Mucosa of stomach (tissue), 1 donor: Measurements from ENCODE around the gene NMBR.
A peak's percentile ranks its signal among the peaks of the same experiment; 100 is the strongest.
"Not testable (repeated sequence)": the region's sequence is repeated elsewhere in the genome, so short reads cannot be mapped to it uniquely, and the experiment has no call there.

Experiments used
- H3K27me3 ChIP-seq: one replicate; pipeline ENCODE4 v1.7.0; 2013; ENCODE audit warnings: mild to moderate bottlenecking, low read length; ENCODE audit not compliant: control insufficient read depth, insufficient read depth
- H3K36me3 ChIP-seq: one replicate; pipeline ENCODE4 v1.7.0; 2013; ENCODE audit warnings: low read length; ENCODE audit not compliant: control insufficient read depth, insufficient read depth
- H3K4me1 ChIP-seq: one replicate; pipeline ENCODE4 v1.7.0; 2013; ENCODE audit warnings: mild to moderate bottlenecking, low read length; ENCODE audit not compliant: control insufficient read depth, insufficient read depth
- H3K4me3 ChIP-seq: one replicate; pipeline ENCODE4 v1.7.0; 2013; ENCODE audit warnings: low read length
- H3K9ac ChIP-seq: one replicate; pipeline ENCODE4 v1.7.0; 2013; ENCODE audit warnings: mild to moderate bottlenecking, low read length, moderate library complexity
- H3K9me3 ChIP-seq: one replicate; pipeline ENCODE4 v1.7.0; 2013; ENCODE audit warnings: mild to moderate bottlenecking, low read length, moderate library complexity; ENCODE audit not compliant: control insufficient read depth
- donor health status: Pancreatic carcinoma.

NMBR gene

DNA sequence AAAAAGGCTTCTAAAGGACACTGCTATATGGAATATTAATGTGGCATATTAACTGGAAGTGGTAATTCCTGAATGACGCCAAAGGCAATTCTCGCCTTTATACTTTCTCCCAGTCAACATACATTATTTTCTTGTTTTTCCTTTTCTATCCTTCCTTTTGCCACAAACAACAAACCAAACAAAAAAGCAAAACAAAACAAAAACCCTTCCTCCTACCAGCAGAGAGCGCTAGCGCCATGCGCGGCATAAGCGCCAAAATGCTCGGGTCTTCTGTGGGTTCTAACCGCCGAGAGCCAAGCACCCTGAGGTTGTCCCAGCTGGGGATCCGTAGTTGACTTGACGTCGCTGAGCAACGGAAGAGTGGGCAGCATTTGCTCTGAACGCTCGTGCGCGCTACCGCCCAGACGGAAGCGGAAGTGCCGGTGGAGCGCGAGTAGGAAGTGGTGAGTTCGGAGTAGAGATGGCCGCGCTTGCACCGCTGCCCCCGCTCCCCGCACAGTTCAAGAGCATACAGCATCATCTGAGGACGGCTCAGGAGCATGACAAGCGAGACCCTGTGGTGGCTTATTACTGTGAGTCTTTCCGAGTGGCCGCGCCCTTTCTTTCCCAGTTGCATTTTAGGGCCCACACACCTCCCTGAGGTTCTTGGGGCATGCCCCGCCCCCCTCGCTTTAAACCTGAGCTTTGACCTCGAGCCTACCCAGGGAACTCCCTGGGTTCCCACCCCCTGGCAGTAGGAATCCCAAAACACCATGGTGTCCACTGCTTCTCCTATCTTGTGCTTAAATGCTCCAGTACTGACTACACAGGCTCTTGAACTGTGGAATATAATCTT lies at the start of gene NMBR, which contains the start of gene VTA1:
Gene NMBR (minus strand): TSS at position 295 of the 835 bp plus-strand sequence. CDS start 58,464 bp downstream, outside the sequence.
Gene VTA1 (plus strand): TSS at position 436 of the 835 bp plus-strand sequence. CDS start 25 bp downstream, at position 461.
- H3K4me1 ChIP-seq, result no peaks in the 10 kb centered on the region
- peak within 1 kb of the TSS; percentile 40 for H3K4me3 ChIP-seq
- H3K27me3 ChIP-seq, result no peaks in the 10 kb centered on the region
- H3K9ac ChIP-seq, result peak within 1 kb of the TSS; percentile 69
- no peaks in the 10 kb centered on the region for H3K36me3 ChIP-seq
- H3K9me3 ChIP-seq, result no peaks in the 10 kb centered on the region

DNA sequence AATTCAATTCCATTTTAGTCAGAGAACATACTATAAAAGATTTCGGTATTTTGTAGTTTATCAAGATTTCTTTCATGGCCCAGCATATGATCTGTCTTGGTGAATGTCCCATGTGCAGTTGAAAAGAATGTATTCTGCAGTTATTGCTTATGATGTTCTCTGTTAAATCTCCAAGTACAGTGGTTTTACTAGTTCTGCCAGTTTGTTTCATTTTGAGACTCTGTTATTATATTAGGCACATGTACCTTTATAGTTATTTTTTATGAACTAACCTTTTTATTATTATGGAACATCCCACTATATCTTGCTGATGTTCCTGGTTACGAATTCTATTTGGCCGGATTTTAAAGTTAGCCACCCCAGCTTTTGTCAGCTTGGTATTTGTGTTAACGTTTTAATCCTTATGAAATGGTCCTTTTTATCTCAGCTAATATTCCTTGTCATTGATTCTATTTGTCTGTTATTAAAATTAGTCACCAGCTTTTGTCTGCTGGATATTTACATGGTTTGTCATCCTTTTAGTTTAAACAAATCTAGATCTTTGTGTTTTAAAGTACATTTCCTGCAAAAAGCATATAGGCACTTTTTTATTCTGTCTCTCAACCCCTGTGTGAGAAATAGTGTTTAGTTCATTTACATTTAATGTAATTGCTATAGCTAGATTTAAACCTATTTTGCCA lies 49.1 kb upstream of the NMBR start:
- Histone ChIP-seq H3K4me1 (no peaks in the 10 kb centered on the region), H3K9ac (no peak overlapping the region), H3K36me3 (no peaks in the 10 kb centered on the region), H3K9me3 (no peaks in the 10 kb centered on the region), H3K27me3 (no peaks in the 10 kb centered on the region), H3K4me3 (no peak overlapping the region)

DNA sequence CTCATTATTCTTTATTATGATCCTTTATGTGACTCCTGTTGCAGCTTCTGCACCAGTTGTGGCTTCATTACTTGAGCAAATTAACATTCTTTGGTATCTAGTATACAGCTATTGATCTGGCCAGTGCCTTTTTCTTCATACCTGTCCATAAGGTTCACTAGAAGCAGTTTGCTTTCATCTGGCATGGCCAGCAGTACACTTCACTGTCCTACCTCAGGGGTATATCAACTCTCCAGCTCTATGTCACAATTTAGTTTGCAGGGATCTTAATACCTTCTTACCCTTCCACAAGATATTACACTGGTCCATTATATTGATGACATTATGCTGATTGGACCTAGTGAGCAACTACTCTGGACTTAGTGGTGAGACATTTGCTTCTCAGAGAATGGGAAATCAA lies 46.7 kb upstream of the NMBR start:
- H3K4me1 ChIP-seq, result no peaks in the 10 kb centered on the region
- H3K9me3 ChIP-seq, result no peaks in the 10 kb centered on the region
- H3K4me3 ChIP-seq, result no peak overlapping the region
- no peaks in the 10 kb centered on the region for H3K36me3 ChIP-seq
- H3K27me3 ChIP-seq, result no peaks in the 10 kb centered on the region
- H3K9ac ChIP-seq, result no peak overlapping the region

DNA sequence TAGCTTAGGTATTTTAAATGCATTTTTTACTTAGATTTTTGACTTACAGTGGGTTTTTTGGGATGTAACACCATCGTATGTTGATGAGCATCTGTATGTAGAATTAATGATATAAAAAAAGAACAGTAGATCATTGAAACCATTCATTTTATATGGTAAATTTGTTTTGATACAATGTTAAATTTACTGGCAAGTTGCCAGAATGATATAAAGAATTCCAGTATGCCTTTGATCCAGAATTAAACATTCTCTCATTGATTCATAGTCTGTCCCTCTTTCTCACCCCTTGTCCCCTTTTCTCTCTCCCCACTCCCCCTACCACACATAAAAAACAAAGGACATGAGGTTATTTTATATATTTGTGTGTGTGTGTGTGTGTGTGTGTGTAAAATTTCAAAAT lies 45.4 kb upstream of the NMBR start:
- Histone ChIP-seq H3K4me3 (no peak overlapping the region), H3K36me3 (no peaks in the 10 kb centered on the region), H3K27me3 (no peaks in the 10 kb centered on the region), H3K4me1 (no peaks in the 10 kb centered on the region), H3K9me3 (no peaks in the 10 kb centered on the region), H3K9ac (no peak overlapping the region)

DNA sequence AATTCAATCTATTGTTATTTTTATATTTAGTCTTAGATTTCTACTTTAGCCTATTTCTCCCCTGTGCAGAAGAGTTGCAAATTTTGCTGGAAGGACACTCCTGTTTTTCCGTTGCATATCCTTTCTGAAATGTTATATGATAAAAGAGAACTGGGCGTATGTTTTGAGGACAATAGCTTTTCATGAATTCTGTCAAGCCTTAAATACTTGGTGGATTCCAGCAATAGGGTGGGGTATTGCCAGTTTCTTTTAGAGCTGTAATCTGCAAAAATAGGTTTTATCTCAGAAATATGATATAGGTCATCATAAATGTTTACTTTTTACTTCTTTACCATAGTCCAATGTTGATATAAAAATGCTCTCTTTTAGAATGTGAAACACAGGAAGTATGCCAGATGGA lies 42.1 kb upstream of the NMBR start:
- Histone ChIP-seq H3K4me1 (no peaks in the 10 kb centered on the region), H3K9ac (no peak overlapping the region), H3K27me3 (no peaks in the 10 kb centered on the region), H3K4me3 (no peak overlapping the region), H3K9me3 (no peaks in the 10 kb centered on the region), H3K36me3 (no peaks in the 10 kb centered on the region)

DNA sequence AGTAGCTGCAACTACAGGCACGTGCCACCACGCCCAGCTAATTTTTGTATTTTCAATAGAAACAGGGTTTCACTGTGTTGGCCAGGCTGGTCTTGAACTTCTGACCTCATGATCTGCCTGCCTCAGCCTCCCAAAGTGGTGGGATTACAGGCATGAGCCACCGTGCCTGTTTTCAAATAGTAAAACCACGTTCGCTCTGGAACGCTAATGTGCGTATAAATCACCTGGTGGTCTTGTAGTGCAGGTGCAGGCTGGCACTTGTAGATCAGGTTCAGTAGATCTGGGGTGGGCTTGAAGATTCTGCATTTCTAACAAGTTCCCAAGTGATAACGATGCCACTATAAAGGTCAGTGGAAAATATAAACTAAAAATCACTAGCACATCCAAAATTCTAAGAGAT lies 41.4 kb upstream of the NMBR start:
- H3K9ac ChIP-seq, H3K4me1 ChIP-seq, H3K36me3 ChIP-seq, H3K4me3 ChIP-seq, H3K9me3 ChIP-seq, H3K27me3 ChIP-seq: not testable (repeated sequence)

DNA sequence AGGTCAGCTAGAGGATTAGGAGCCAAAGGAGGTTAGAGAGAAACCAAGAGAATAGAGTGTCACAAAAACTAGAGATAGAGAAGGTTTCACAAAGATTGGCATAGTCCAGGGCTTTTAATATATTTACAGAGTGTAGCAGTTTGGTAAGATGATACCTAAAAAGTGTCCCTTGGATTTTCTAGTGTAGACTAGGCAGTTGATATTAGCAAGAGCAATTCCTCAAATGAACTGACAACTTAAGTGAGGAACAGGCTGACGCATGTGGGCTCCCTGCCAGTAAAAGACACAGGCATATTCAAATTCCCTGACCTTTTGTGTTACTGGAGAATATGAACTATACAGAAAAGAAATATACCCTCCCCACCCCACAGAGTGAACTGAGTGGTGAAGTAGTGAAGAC lies 40.3 kb upstream of the NMBR start:
- Histone ChIP-seq H3K9ac (no peak overlapping the region), H3K9me3 (no peaks in the 10 kb centered on the region), H3K27me3 (no peaks in the 10 kb centered on the region), H3K4me1 (no peaks in the 10 kb centered on the region), H3K36me3 (no peaks in the 10 kb centered on the region), H3K4me3 (no peak overlapping the region)

DNA sequence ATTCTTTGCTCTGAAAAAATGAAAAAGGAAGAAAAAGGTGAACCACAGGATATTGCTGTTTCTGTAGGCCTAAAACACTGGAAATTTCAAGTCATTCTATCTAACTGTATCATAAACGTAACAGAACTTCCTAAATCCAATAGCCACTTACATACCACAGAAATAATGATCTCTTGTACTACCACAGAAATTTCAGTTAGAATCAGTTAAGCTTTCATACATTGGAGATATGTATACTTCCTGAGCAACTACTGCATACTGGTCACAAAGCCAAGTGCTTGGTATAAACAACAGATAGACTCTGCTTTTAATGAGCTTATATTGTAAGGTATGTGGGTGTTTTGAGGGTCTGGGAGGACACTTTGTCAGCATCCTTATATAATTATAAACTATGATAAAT lies 38.7 kb upstream of the NMBR start:
- H3K27me3 ChIP-seq, result no peaks in the 10 kb centered on the region
- H3K4me3 ChIP-seq, result no peak overlapping the region
- H3K9ac ChIP-seq, result no peak overlapping the region
- H3K9me3 ChIP-seq, result no peaks in the 10 kb centered on the region
- H3K4me1 ChIP-seq, result no peaks in the 10 kb centered on the region
- no peaks in the 10 kb centered on the region for H3K36me3 ChIP-seq

DNA sequence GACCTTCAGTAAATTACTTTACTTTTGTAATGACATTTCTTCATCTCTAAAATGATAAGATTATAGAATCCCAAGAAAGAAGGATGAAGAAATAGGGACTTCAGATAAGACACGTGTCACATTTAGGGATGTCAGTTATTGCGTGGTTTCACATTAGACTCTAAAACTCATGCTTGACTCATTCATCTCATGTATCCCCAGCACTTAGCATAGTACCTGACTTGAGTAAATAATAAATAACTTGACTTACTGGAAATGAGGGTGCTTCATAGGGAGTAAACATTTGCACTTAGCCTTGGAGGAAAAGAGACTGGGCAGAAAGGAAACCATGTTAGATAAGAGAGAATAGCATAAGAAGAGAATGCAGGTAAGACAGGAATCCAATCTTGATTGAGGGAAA lies 37.4 kb upstream of the NMBR start:
- H3K9me3 ChIP-seq, result no peaks in the 10 kb centered on the region
- H3K9ac ChIP-seq, result no peak overlapping the region
- no peak overlapping the region for H3K4me3 ChIP-seq

DNA sequence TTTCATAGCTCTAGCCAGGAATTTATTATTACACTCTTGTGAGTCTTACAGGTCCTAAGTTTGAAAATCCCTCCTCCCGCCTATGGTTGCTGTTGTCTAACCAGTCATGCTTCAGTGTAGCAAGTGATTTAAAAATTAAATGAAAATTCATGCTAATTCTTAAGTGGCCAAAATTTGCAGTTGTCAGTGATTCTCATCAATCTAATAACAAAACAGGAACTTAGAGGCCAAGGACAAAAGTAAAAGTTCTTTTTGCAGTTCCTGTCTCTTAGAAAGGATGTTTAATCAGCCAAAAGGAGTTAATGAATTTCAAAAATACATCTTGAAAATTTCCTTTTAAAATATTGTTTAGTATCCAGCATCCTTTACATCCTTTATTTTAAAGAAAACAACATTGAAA lies 36.4 kb upstream of the NMBR start:
- H3K4me3 ChIP-seq, result no peak overlapping the region
- H3K27me3 ChIP-seq, result no peaks in the 10 kb centered on the region
- H3K36me3 ChIP-seq, result no peaks in the 10 kb centered on the region
- no peaks in the 10 kb centered on the region for H3K4me1 ChIP-seq
- H3K9me3 ChIP-seq, result no peaks in the 10 kb centered on the region
- H3K9ac ChIP-seq, result no peak overlapping the region

More for the DNA sequence above, 37.4 kb upstream of the NMBR start:
- Histone ChIP-seq H3K27me3 (no peaks in the 10 kb centered on the region), H3K36me3 (no peaks in the 10 kb centered on the region), H3K4me1 (no peaks in the 10 kb centered on the region)

DNA sequence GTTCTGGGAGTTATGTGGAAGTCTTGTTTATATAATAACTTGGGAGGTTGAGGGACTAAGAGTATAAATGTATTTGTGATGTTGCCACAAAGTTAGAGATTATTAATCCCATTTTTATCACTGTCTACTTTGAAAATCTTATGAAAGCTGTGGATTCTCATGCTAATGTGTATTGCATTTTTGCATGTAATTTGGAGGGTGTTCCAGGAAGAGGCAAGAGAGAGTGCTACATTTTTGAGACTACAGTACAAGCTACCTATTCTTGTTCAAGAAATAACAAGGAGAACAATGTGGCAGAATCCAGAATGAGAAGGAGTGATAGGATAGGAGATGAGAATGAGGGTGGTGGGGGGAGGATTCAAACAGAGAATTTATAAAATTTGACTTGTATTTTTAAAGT lies 35.1 kb upstream of the NMBR start:
- Histone ChIP-seq H3K9ac (no peak overlapping the region), H3K4me1 (no peaks in the 10 kb centered on the region), H3K9me3 (no peaks in the 10 kb centered on the region), H3K27me3 (no peaks in the 10 kb centered on the region), H3K36me3 (no peaks in the 10 kb centered on the region), H3K4me3 (no peak overlapping the region)

DNA sequence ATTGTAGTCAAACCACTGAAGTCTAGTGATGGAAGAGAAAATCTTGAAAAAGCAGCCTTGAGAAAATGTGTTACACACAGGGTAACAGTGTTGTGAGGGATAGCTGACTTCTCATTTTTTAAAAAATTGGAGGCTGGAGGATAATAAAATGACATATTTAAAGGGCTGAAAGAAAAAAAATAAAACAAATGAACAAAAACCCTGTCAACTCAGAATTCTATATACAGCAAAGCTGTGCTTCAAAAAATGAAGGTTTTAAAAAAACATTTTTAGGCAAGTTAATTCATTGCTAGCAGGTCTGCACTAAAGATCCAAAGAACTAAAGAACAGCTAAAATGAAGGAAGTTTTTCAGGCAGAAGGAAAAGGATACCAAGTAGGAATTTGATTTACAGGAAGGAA lies 31.2 kb upstream of the NMBR start:
- H3K9me3 ChIP-seq, result no peaks in the 10 kb centered on the region
- no peaks in the 10 kb centered on the region for H3K4me1 ChIP-seq
- H3K27me3 ChIP-seq, result no peaks in the 10 kb centered on the region
- H3K4me3 ChIP-seq, result no peak overlapping the region
- no peak overlapping the region for H3K9ac ChIP-seq
- peaks cover 3% of the 10 kb centered on the region for H3K36me3 ChIP-seq
